ENCODE data around the gene NPAS3.
A peak's percentile ranks its signal among the peaks of the same experiment; 100 is the strongest.

Gene NPAS3

DNA sequence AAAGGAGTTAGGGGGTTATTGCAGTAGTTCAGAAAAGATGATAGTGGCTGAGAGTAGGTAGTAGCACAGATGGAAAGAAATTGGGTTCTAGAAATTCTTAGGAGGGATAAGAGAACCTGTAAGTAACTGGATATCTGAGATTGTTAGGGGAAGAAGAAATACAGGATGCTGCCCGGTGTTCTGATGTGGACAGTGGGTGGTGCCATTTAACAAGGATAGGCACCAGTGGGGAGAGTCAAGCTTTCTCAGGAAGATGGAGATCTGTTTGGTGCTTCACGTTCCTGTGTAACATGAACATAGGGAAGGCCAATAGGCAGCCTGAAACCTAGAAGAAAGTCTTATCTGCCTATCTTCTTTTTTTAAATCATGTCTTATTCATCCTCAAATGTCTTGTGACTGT is 245.9 kb downstream of the NPAS3 start:
- peak; percentile 15 for DNase-seq (ENCODE audit: low spot score)

- no peak for DNase-seq (ENCODE audit: low spot score)
These were observed 248.0 kb downstream of the NPAS3 start for GRCh38 chr14:33186656-33187055.

- DNase-seq (ENCODE audit: low spot score), result no peak
These were observed 250.2 kb downstream of the NPAS3 start for GRCh38 chr14:33188880-33189279.

- no peak for DNase-seq (ENCODE audit: low spot score)
These were observed 253.2 kb downstream of the NPAS3 start for GRCh38 chr14:33191855-33192254.

DNA sequence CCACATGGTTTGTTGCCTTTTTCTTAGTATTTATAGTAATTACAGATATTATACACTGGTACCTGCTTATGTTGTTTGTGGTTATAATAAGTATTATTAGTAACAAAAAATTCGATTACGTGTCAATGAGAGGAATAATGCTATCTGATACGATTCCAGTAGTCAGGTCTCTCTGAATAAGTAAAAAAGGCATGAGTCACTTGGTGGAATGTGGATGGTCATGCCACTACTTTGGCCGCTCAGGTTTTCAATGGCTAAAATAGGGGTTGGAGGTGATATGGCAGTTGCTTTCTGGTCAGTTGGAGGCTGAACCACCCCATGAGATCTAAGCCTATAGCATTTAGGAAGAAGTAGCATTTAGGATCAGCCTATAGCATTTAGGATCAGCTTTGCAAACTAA is 255.9 kb downstream of the NPAS3 start:
- no peak for DNase-seq (ENCODE audit: low spot score)

GRCh38 chr14:33198684-33199083 is 260.0 kb downstream of the NPAS3 start:
- no peak for DNase-seq (ENCODE audit: low spot score)

- DNase-seq (ENCODE audit: low spot score), result no peak
These were observed 262.4 kb downstream of the NPAS3 start for GRCh38 chr14:33201116-33201515.

- DNase-seq (ENCODE audit: low spot score), result no peak
These were observed 268.3 kb downstream of the NPAS3 start for GRCh38 chr14:33206981-33207380.

GRCh38 chr14:33207467-33208017 is 268.9 kb downstream of the NPAS3 start:
- DNase-seq (ENCODE audit: low spot score), result no peak

- DNase-seq (ENCODE audit: low spot score), result peak; percentile 21
These were observed 271.6 kb downstream of the NPAS3 start for GRCh38 chr14:33210311-33210710.

GRCh38 chr14:33218026-33218425 is 279.3 kb downstream of the NPAS3 start:
- DNase-seq (ENCODE audit: low spot score), result no peak

DNA sequence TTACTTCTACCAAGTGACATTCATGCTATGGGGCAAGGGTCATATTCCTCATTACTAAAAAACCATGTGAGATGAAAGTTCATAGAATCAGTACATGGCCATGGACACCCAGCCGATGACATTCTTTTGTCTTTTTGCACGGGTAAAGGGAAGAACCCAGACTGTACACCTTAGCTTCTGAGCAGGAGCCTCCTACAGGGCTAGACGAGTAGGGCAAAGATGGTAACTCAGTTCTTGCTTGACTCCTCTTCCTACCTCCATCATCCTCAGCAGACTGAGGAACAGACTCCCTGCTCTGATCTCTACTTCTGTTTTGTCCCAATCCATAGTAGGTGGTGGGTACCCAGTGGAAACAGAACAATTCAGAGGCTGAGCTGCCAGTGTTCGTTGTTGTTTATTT is 281.3 kb downstream of the NPAS3 start:
- DNase-seq (ENCODE audit: low spot score), result no peak

DNA sequence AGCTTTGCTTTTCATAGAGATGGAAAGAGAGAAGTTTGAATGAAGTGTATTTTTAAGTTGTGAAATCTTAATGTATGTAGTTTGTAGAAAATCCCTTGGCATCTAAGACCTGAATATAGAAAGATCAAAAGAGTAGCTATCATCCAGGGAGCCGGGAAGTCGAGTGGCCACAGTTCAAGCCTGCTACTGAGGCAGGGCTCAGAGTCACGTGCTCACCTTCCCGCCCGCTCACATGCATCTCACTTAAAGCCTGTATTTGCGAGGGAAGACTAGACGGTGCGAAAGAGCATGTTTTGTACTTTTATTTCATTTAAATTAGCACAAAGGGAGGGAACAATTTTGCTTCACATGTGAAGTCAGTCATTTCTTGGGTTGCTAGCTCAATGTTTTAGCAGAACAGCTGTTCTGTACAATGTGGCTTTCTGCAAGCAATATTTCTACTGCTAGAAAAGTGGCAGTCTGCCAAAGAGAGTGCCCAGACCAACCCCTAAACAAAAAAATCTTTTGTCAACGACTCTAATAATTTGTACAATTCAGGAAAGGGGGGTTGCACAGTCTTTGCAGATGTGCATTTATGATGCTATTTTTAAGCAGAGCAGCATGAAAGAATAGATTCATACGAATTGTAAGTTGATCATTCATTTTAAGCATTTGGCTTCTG is 290.7 kb downstream of the NPAS3 start:
- DNase-seq (ENCODE audit: low spot score), result no peak

DNA sequence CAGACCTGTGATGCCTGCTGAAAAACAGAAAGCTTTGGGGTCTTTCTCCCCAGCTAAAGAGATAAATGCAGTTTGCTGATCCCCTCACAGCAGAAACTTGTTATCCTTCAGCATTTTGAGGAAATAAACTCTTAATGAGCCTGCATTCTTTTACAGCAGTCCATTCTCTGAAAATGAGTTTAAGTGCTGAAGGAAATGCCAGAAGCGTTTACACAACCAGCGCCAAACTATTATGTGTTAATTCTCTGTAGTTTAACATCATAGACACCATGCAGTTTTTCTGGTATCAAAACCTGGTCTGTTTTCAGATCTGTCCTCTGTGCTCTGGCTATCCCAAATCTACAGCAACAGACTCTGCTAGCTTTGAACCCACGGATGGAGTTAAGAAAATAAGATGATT is 291.3 kb downstream of the NPAS3 start:
- no peak for DNase-seq (ENCODE audit: low spot score)

DNA sequence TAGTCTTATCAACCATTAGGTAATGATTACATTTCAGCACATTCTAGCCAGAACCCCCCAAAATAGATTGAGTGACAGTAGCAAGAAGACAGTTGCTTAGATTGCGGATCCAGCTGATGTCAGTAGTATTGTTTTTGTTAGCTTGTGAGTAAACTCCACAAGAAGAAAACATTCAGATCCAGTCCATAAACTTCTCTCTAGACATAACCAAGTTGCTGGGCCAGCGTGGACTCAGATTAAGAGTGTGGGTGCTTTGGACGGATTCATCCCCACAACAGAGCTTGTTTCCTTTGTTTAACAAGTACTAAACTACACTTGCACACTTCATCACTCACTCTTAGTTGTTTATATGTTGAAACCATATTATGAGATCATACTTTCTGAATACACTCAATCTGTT is 293.4 kb downstream of the NPAS3 start:
- no peak for DNase-seq (ENCODE audit: low spot score)

DNA sequence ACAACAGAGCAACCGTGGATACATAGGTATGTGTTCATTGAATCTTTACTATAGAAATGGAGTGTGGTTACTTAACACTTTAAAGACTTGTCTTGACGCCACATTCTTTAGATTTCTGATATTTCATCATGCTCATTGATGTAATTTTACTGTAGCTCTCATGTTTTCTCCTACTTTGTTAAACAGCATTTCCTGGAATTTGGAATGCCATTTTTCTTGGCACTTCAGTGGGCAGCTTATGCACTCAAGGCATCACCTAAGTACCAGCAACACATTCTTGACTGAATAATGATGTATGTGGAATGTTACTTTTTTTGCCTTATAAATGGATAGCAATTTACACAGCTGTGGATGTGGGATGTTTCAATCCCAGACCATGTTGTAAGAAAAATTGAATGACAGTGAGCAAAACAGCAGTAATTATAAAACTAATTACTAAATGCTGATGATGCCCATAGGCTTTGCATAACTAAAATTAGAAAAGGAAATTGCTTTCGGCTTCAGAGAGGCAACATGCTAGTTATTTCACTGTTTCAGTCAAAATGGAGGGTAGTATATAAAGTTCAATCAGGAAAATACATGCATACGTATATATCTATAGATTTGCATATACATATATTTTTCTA is 298.5 kb downstream of the NPAS3 start:
- no peak for DNase-seq (ENCODE audit: low spot score)

DNA sequence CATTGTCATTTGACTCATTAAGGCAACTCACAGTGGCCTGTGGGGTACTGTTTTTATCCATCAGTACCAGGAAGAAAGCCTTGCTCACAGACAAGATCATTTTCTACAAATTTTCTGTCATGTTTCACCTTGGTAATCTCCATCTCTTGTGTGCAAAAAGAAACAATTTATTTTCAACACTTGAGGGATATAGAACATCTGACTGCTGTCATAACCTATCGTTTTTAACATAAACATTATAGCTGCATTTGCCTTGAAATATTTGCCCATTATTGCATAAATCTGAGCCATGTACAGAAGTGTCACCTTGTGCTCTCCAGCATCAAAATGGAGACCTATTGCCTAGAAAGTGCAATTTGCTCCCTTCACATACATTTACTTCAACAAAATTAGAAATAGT is 300.8 kb downstream of the NPAS3 start:
- no peak for DNase-seq (ENCODE audit: low spot score)

DNA sequence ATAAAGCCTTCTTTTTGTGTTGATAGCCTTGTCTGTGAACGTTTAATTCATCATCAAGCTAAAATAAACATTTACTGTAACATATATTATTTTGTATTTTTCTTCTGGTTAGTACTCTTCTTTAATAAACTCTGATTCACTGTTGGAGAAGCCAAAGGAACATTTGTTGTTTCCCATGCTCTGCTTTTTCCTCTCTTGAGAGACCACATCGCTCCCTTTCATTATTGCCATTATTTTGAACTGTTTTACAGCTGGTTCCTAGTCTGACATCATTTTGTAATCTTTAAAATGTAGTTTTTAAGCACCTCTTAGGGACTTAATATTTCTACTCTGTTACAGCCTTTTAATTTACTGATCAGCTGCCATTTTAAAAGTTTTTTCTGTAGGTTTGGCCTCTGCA is 301.8 kb downstream of the NPAS3 start:
- no peak for DNase-seq (ENCODE audit: low spot score)

GRCh38 chr14:33241331-33241730 is 302.7 kb downstream of the NPAS3 start:
- DNase-seq (ENCODE audit: low spot score), result no peak

GRCh38 chr14:33249233-33249820 is 310.6 kb downstream of the NPAS3 start:
- DNase-seq (ENCODE audit: low spot score), result no peak

DNA sequence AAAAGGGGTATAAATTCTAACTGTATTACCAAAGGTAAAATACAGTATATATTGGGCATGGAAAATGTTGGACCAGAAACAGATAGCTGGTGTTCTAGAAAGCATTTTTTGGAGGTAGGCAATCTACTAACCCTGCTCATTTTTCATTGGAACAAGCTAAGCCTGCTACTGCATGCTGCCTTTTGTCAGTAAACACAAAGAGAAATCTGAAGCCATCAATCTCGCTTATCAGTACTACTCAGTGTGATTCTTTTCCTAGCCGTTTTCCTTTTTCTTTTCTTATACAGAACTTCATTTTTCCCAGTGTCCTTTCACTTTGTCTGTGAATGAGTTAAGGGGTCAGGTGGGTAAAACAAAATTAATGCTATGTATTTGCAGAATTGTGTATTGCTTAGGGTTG is 312.3 kb downstream of the NPAS3 start:
- no peak for DNase-seq (ENCODE audit: low spot score)

DNA sequence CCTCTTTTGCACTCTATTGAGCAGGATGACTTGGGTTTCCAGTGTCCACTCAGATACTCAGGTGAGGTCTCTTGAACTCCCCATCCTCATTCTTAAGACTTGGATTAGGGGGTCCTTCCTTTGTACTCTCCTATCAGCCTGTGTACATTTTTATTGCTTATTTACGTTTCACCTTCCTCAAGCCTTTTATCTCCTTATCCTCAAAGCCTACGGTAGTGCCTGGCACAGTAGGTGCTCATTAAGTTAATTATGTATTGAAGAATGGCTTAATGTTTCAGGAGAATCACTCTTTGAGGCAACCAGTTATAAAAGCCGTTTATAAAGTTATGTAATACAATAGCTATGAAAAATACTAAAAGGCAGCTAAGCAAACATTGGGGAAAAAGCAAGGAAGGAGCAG is 315.7 kb downstream of the NPAS3 start:
- DNase-seq (ENCODE audit: low spot score), result no peak

DNA sequence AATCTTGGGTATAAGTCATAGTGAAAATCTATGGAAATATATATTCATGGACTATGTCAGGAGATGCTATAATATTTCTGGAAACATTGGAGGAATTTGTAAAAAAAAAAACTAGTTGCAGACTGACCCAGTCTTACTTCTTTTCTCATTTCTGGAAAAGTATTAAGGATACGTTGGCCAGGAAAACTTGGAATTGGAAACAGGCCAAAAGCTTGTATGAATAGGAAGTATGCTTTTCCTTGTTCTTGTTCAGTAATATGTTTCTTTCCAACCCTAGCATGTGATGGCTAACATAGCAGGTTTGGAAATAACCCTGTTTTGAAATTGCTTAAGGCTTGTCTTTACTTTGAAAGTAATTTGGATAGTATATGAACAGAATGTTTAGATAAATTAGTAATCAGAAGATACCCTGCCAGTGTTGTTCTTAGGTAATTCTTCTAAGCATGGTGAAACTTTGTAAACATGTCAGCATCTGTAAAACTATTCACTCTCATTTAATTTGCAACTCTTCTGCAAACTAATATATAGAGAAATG is 316.2 kb downstream of the NPAS3 start:
- DNase-seq (ENCODE audit: low spot score), result no peak

All from AG20443 (cell line).